LHCN-M2 (cell line): ENCODE results near the gene HEATR1. TPM values are rescaled to one million over a fixed set of nuclear protein-coding genes. Genes with fewer than 3 reads are reported as not detected.
"Not testable (repeated sequence)": the region's sequence is repeated elsewhere in the genome, so short reads cannot be mapped to it uniquely, and the experiment has no call there.

ENCODE experiments used
- DNase-seq: peaks from one replicate; pipeline ENCODE4 v3.0.0-alpha.2; 2012; ENCODE audit warnings: low read depth
- total RNA-seq: library from RNA; depleted of rRNA; stranded (reverse); fragments of >200 nt; gene quantifications from 2 replicates; pipeline ENCODE4 v1.2.3, GENCODE V29; 2014; rRNA removed

The HEATR1 gene
- total RNA-seq, 1 experiment from 2014 or later = 39.1 TPM

- DNase-seq = no peak
These were observed 92.4 kb downstream of the HEATR1 start for GRCh38 chr1:236511735-236512418.

- no peak for DNase-seq
These were observed 94.5 kb downstream of the HEATR1 start for GRCh38 chr1:236509647-236510401.

GRCh38 chr1:236509203-236509602, 95.1 kb downstream of the HEATR1 start:
- DNase-seq = no peak

- no peak for DNase-seq
These were observed 95.7 kb downstream of the HEATR1 start for GRCh38 chr1:236508593-236509027.

- no peak for DNase-seq
These were observed 97.2 kb downstream of the HEATR1 start for GRCh38 chr1:236507022-236507700.

GRCh38 chr1:236504338-236504737, 100.0 kb downstream of the HEATR1 start:
- DNase-seq = not testable (repeated sequence)

- DNase-seq = peak; percentile 49
These were observed 101.2 kb downstream of the HEATR1 start for GRCh38 chr1:236502972-236503639.

- DNase-seq = peak; percentile 29
These were observed 101.7 kb downstream of the HEATR1 start for GRCh38 chr1:236502579-236502971.

GRCh38 chr1:236501093-236501492, 103.2 kb downstream of the HEATR1 start:
- DNase-seq = no peak

Other genes starting within 250 kb of the HEATR1 start
- not detected in 2 replicates for gene EDARADD, start 210.2 kb downstream of the HEATR1 start, total RNA-seq
- 40.1 and 40.6 TPM in 2 replicates for gene LGALS8, start 80.5 kb downstream of the HEATR1 start, total RNA-seq
- 0.06 TPM in 1 of 2 replicates, not detected in the other for gene ACTN2, start 82.0 kb upstream of the HEATR1 start, total RNA-seq
- 22.6 and 23.2 TPM in 2 replicates for gene MTR, start 190.8 kb upstream of the HEATR1 start, total RNA-seq